Thoracic aorta (tissue), 2 donors: Measurements from ENCODE around the gene SCYGR1. TPM values are rescaled to one million over a fixed set of nuclear protein-coding genes. Genes with fewer than 3 reads are reported as not detected.

Experiments
- ATAC-seq: fragments of 150-250 bp; one replicate; pipeline ENCODE4 v1.8.0; 2017; ENCODE audit warnings: low read depth; ENCODE audit not compliant: insufficient number of reproducible peaks, low FRiP score
- DNase-seq: peaks from one replicate; pipeline ENCODE4 v3.0.0-alpha.2; 2020; ENCODE audit warnings: low spot score
- H3K27ac ChIP-seq, 2 donors: fragments of 200-600 bp; sonication (generic); 1 replicate in 1 of 2; 2 replicates in 1 of 2; pipeline ENCODE4 v1.5.1; 2016; ENCODE audit warnings: mild to moderate bottlenecking in 2 of 2, moderate library complexity in 2 of 2
- H3K27me3 ChIP-seq: fragments of 200-600 bp; sonication (generic); replicated peaks from 2 replicates; pipeline ENCODE4 v1.6.0; 2016; ENCODE audit warnings: mild to moderate bottlenecking; ENCODE audit not compliant: insufficient read depth
- H3K36me3 ChIP-seq: fragments of 200-600 bp; sonication (generic); one replicate; pipeline ENCODE4 v1.5.1; 2016
- H3K4me1 ChIP-seq, 2 donors: fragments of 200-600 bp; sonication (generic); 1 replicate in 1 of 2; 2 replicates in 1 of 2; pipeline versions ENCODE4 v1.5.1 to v1.6.0; 2016; ENCODE audit warnings: low read depth in 2 of 2, mild to moderate bottlenecking in 1 of 2; ENCODE audit not compliant: control insufficient read depth in 1 of 2
- H3K4me3 ChIP-seq: fragments of 200-600 bp; sonication (generic); 2 replicates; pipeline ENCODE4 v1.5.1; 2016; ENCODE audit warnings: mild to moderate bottlenecking
- H3K9me3 ChIP-seq: fragments of 200-600 bp; sonication (generic); 2 replicates; pipeline ENCODE4 v1.5.1; 2016
- CTCF ChIP-seq: fragments of 200-600 bp; sonication (generic); IDR thresholded peaks from one replicate; pipeline ENCODE4 v1.5.1; 2019; ENCODE audit warnings: antibody characterized with exemption
- total RNA-seq, 2 donors: library from RNA; depleted of rRNA; stranded (reverse); fragments of >200 nt; gene quantifications; one replicate each; pipeline versions ENCODE4 v1.1.0 to v1.2.3, GENCODE V29; 2016

Gene SCYGR1
- total RNA-seq, 2 donors from 2014 or later, result not detected

GRCh38 chr2:227377467-227378351, 10.0 kb downstream of the SCYGR1 start:
- ATAC-seq (no peak), DNase-seq (no peak)
- Histone ChIP-seq H3K4me3 (no peak overlapping the region), H3K9me3 (no peaks in the 10 kb centered on the region), H3K27me3 (no peaks in the 10 kb centered on the region), H3K27ac (no peak overlapping the region), H3K36me3 (no peaks in the 10 kb centered on the region), H3K4me1 (no peaks in the 10 kb centered on the region)
- no peak for TF ChIP-seq CTCF

- H3K27me3 ChIP-seq, result no peaks in the 10 kb centered on the region
- H3K4me1 ChIP-seq, result peaks cover 0 to 6% of the 10 kb centered on the region in 2 donors
- H3K9me3 ChIP-seq, result no peaks in the 10 kb centered on the region
- no peak overlapping the region for H3K27ac ChIP-seq
- DNase-seq (no peak), ATAC-seq (no peak)
- no peak for TF ChIP-seq CTCF
- H3K36me3 ChIP-seq, result no peaks in the 10 kb centered on the region
- H3K4me3 ChIP-seq, result no peak overlapping the region
Measured at GRCh38 chr2:227376656-227377396, 10.9 kb downstream of the SCYGR1 start.

GRCh38 chr2:227374158-227374557, 13.6 kb downstream of the SCYGR1 start:
- no peaks in the 10 kb centered on the region for H3K36me3 ChIP-seq
- TF ChIP-seq CTCF, result no peak
- ATAC-seq, result no peak

GRCh38 chr2:227373389-227373788, 14.4 kb downstream of the SCYGR1 start:
- ATAC-seq (no peak), DNase-seq (no peak)
- no peaks in the 10 kb centered on the region for H3K9me3 ChIP-seq

More at GRCh38 chr2:227374158-227374557, 13.6 kb downstream of the SCYGR1 start:
- Histone ChIP-seq H3K9me3 (no peaks in the 10 kb centered on the region), H3K27me3 (no peaks in the 10 kb centered on the region), H3K27ac (no peak overlapping the region), H3K4me1 (peaks cover 9 to 22% of the 10 kb centered on the region in 2 donors), H3K4me3 (no peak overlapping the region)
- DNase-seq, result no peak

More at GRCh38 chr2:227373389-227373788, 14.4 kb downstream of the SCYGR1 start:
- no peak for TF ChIP-seq CTCF
- peaks cover 9 to 22% of the 10 kb centered on the region in 2 donors for H3K4me1 ChIP-seq
- H3K4me3 ChIP-seq, result no peak overlapping the region
- no peak overlapping the region for H3K27ac ChIP-seq
- no peaks in the 10 kb centered on the region for H3K36me3 ChIP-seq
- no peaks in the 10 kb centered on the region for H3K27me3 ChIP-seq
